GM03348 (cell line): ENCODE results near the gene KRT36.

Source experiments
- DNase-seq: peaks from one replicate; pipeline ENCODE4 v3.0.0; 2012; ENCODE audit warnings: low spot score

Gene KRT36

GRCh38 chr17:41521574-41522261 lies 32.0 kb upstream of the KRT36 start:
- DNase-seq: peak; percentile 71

GRCh38 chr17:41520821-41521521 lies 31.3 kb upstream of the KRT36 start:
- DNase-seq: no peak

GRCh38 chr17:41519501-41520224 lies 30.0 kb upstream of the KRT36 start:
- no peak for DNase-seq

DNA sequence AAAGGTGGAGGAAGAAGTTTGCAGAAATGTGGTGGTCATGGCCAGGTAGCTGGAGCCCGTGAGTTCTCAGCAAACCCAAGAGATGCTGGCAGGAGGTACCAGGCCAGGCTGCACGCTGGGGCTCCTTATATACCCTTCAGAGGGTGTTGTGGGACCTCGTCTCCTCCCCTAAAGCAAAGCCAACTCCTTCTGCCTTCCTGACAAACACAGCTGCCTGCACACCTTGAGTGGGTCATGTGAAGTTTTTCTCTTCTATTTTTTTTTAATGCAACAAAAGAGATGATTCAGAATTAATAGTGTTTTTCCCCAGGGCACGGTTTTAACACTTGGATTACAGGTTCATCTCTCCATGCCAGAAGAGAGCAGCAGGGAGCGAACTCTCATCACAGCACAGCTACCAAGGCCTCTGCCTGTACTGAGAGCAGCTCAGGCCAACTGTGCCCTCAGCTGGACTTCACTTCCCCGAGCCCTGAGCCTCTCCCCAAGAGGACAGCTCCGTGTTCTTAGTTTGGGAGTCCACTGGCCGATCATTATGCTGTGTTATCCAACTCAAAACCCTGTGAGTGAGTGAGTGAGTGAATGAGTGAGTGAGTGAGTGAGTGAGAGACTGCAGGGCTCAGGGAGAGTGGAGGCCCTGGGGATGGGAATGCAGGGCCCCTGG lies 29.2 kb upstream of the KRT36 start, which contains the start of gene KRT15:
Gene KRT15, minus strand, starts transcription at position 102 of the 661 bp plus-strand sequence. Its CDS starts 63 bp downstream, at position 39.
- DNase-seq: no peak

GRCh38 chr17:41518031-41518430 lies 28.3 kb upstream of the KRT36 start:
- DNase-seq: no peak

DNA sequence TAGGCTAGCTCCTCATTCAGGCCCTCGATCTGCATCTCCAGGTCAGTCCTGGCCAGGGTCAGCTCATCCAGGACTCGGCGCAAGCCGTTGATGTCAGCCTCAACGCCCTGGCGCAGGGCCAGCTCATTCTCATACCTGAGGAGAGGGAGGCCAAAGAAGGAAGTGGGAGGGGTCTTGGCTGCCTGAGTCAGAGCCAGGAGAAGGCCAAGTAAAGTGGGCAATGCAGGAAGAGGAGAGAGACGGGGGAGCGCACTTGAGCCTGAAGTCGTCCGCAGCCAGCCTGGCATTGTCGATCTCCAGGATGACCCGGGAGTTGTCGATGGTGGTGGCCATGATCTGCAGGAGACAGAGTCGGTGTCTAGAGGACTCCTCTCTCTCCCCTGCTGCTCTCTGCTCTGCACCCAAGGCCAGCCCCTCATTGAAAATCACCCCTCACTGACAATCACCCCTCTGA lies 27.1 kb upstream of the KRT36 start:
- DNase-seq: no peak

DNA sequence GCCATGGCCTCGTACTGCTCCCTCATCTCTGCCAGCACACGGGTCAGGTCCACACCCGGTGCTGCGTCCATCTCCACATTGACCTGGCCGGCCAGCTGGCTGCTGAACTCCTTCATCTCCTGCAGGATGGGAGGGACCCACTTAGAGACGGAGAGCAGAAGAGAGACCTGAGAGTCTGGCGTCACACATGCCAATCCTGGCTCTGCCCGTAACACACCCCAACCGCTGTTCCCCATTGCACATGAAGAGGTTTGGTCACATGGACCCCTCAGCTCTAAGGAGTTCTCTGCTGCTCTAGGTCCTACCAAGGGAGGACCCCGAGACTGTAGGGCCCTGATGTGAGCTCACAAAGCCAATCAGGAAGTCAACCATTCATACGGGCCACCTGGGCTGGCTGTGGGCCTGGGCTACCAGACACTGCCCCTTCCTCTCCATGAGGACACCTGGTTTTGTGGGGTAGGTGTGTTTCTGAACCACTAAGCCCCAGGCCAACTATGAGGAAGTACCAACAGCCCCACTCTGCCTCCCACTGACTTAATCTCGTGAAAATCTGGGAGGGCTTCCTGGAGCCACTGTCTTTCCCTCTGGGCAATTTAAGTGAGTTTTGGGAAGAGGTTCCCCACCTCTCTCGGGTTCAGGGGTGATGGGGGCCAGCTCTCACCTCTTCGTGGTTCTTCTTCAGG lies 26.6 kb upstream of the KRT36 start:
- DNase-seq: no peak

DNA sequence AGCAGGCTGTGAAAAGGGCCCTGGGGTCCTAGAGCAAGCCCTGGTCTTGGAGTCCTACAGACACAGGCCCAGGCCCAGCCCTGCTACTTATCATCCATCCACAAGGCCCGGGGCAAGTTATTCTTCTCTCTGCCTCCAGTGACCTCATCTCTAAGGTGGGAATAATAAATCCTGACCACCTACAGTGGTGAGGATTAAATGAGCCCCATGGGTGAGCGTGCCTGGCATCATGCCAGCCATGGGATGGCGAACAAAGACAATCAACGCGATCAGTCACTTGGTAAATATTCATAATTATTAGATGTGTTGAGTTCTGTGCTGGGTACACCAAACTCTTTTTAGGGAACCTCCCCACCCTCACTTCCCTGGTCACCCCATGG lies 23.4 kb upstream of the KRT36 start:
- no peak for DNase-seq

DNA sequence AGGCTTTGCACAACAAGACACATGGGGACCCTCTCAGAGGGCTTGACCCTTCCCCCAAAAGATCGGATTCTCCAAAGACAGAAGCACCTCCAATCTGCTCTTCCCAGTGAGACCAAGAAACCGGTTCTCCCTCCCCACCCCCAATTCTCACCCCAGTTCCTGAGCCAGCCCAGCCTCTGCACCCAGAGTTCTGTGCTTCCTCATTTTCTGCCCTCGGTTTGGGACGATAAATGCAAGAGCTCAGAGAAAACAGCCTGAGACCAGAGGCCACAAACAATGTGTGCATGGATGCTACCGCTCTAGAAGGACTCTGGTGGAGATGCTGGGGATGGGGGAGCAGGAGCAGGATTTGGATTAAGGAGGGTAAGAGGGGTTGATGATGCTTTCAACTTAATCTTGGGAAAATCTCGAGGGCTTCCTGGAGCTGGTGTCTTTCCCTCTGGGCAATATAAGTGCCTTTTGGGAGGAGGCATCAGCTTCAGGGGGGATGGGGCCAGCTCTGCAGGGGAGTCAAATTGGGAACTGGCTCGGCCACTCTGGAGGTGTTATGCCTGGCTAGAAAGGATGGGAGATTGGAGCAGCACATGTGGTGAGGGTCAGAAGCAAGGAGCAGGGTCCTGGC lies 22.9 kb upstream of the KRT36 start:
- no peak for DNase-seq

DNA sequence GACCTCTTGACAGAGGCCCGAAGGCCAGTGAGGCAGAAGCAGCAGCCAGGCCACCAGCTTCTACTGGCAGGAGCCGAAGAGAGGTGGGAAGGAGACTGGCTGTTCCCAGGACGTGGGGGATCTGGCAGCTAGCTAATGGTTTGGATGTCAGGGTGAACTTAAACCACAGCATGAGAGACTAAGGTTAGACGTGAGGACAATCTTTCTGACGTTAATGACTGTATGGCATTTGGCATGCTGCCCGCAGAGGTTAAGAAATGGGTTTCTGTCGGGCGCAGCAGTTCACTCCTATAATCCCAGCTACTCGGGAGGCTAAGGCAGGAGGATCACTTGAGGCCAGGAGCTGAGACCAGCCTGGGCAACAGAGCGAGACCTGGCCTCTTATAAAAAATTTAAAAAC lies 22.0 kb upstream of the KRT36 start:
- DNase-seq: no peak

DNA sequence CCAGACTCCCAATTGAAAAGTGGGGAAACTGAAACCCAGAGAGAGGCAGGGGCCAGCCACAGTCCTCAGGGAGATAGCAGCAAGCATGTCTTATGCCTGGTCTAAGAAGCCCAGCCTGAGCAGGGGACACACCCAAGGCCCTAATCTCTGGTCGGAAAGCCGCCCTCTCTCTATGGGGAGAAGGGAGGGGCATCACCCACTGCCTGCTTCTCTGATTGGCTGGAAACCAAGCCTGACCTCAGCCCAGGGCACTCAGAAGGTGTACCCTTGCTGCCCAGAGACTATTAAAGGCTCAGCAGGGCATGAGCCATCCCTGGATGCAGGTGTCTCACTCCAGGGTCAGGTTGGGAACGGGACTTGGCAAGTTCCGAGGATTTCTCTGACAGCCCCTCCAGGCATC lies 21.4 kb upstream of the KRT36 start:
- DNase-seq: no peak

- DNase-seq: no peak
Measured at GRCh38 chr17:41510251-41511065, 20.7 kb upstream of the KRT36 start.

GRCh38 chr17:41507315-41507880 lies 17.7 kb upstream of the KRT36 start:
- no peak for DNase-seq

DNA sequence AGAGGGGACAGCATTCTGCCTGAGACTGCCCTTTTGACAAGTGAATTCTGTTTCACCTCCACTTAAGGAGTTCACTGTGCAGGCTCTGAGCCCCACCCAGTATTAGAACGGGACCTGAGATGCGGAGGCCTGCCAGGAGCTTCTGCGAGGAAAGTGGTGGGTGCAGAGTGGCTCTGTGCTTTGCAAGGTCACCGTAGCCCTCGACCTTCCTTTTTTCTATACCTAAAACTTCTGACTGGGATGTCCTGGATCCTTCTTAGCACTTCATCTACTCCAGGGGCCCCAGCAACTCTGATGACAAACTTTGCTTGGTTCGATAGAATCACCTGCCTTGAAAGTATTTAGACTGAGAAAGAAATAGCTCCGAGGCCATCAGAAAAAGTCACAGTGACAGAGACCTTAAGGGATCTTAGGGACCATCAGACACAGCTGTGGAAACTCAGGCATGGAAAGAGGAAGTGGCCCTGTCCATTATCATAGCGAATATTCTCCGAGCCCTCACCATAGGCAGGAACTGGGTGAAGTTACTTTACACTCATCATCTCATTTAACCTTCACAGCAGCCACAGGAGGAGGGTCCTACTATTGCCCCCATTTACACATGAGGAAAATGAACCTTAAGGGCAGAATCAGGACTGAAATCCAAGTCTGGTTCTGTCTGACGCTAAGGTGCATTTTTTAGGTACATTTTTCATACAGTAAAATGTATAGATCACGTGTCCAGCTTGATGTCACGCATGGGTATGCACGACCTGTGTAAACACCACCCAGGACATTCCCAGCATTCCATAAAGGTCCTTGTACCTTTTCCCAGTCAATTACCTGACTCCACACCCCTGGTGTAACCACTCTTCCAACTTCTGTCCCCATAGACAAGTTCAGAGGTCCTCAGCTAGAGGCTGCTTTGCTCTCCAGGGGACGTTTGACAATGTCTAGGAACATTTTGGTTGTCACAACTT lies 16.4 kb upstream of the KRT36 start:
- DNase-seq: no peak

- DNase-seq: no peak
Measured at GRCh38 chr17:41505007-41505808, 15.5 kb upstream of the KRT36 start, which contains the start of gene KRT13. Gene KRT13 (minus strand): TSS chr17:41505612. CDS start chr17:41505550, 62 bp downstream.

DNA sequence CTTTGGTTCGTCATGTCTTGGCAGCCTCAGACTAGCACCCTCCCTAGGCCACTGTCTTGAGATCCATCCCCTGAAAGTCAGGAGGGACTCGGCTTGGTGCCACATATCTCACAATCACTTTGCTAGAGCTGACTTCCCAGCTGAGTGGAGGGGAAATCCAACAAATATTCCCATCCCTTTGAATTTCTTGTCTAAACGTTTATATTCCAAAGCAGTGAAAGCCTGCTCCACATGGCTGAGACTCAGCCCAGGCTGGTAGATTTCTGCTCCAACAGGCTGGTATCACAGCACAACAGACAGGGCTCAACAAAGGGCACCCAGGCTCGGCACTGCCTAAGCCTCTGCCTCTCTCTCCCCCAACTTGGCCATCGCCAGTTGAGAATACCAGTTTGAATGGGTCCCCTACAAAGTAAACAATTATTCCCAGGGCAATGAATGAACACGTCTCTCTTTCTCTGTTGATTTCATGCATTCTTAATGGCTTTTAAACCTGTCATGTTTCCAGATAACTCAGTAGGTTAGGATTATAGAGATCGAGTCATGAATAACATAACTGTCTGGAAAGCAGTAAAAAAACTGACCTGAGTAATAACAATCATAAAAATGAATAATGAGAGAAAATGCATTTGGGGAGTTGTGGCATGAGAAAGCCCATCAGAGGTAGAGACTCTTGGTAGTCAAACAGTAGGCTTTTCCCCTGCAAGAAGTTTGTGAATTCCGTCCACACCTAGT lies 14.7 kb upstream of the KRT36 start:
- DNase-seq: no peak

DNA sequence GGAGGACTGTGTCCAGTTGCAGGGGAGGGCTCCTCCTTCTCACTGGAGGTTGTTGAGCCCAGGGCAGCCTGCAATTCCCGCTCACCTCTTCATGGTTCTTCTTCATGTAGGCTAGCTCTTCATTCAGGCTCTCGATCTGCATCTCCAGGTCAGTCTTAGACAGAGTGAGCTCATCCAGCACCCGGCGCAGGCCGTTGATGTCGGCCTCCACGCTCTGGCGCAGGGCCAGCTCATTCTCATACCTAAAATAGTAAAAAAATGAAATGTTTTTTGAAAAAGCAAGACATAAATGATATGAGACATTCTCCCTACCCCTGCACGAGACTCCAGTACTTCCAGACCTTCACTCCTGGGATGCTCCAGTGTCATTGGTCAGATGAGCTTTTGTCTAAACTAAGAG lies 13.5 kb upstream of the KRT36 start:
- DNase-seq: no peak
